ENCODE results near the gene SEMA5A.

GRCh38 chr5:9537223-9538141 lies 8.4 kb downstream of the SEMA5A start:
- TF ChIP-seq CTCF (IDR thresholded peaks at IDR 0.05) (no peak), EZH2 (IDR thresholded peaks at IDR 0.05; ENCODE audit: borderline replicate concordance, insufficient read depth, low read depth, low read length, poor library complexity, severe bottlenecking) (no peak)

All from B cell (primary cell).